ENCODE data around the gene NDE1.
A peak's percentile ranks its signal among the peaks of the same experiment; 100 is the strongest.
"Not testable (repeated sequence)": the region's sequence is repeated elsewhere in the genome, so short reads cannot be mapped to it uniquely, and the experiment has no call there.

The NDE1 gene

GRCh38 chr16:15620611-15621195 is 29.3 kb upstream of the NDE1 start:
- DNase-seq: no peak

DNA sequence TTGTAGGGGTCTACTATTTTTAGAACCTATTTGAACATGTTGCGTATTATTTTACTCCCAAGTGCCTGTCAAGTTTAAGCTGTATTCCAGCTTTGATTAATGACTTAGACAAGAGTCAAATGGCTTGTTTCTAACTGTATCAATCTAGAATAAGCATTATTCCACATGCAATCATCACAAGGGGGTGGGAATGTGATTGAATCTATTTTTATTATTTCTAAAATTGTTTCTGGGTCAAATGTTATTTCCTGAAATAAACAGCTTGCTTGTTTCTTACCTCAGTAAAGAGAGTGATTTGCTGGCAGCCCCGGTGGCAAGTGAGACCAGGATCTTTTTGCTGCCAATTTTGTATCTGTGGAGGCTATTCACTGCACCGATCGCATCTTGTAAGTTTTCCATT is 28.6 kb upstream of the NDE1 start:
- no peak for DNase-seq

DNA sequence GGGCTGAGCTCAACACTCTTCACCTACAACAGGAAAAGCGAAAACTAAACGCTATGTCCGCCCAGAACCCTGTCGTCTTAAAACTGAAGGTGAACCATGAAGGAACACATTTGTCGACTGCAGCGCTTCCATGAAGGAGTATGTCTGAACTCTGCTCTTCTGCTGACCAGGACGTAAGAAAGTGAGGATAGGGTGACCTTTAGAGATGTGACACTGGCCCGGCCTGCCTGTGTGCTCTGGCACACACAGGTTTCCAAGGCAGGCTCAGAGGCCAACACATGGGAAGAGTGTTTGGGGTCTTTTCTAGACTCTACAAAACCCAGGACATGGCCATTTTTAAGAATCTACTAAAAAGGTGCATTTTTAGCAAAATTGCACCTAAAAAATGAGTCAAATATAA is 28.2 kb upstream of the NDE1 start:
- DNase-seq: no peak

DNA sequence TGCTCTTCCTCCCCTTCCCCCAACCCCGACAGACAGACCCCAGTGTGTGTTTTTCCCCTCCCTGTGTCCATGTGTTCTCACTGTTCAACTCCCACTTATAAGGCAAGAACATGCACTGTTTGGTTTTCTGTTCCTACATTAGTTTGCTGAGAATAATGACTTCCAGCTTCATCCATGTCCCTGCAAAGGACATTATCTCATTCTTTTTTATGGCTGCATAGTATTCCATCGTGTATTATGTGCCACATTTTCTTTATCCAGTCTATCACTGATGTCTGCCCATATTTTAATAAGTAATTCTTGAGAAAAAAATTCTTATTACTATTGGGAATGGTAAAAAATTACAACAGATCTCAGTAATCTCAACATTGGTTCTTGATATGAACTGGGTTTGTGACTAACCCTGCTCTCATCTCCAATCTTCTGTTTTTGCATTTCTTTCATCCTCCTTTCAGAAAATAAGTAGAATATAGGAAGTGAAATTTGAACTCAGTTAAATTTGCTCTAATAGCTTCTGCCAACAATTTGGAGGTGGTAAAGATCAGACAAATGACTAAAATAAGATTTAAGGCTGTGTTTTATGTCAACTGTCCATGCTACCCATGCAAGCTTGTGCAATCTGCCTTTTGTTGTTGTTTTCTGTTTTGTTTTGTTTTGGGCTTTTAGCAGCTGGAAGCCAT is 18.2 kb upstream of the NDE1 start:
- DNase-seq: no peak

DNA sequence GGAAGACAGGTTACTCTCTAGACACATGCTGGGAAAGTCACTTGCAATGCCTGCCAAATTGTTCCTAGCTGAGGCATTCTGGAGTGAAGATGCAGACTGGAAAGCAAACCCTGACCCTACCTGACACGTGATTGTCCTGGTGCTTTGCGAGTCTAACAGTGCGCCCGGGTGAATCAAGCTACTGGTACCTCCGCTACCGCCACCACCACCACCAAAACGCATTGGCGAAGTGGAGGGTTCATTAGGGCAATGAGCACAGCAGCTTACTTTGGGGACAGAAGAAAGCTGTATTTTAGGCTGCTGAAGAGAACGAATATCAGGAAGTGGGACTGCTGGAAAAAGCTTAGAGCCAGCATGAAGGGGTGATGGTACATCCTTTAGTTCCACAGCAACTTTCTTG is 14.1 kb upstream of the NDE1 start:
- DNase-seq: no peak

DNA sequence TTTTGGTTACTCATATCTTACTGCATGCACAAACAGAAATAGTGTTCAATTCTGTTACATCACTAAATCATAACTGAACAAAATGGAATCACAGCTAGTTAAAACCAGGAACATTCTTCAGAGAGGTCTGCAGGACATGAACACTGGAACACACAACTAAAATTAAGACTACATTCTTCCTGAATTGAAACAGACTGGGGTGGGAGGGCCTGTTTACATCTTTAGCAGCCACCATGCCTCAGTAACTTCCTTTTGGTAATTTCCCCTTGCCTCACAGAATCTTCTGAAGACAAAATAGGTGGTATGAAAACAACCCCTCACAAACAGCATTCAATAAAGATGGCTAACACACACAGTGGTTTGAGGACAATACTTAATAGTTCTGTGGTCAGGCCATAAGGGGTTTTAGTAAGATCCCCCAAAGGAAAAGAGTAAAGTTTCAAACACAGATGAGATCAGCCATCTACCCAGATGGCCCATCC is 13.6 kb upstream of the NDE1 start:
- no peak for DNase-seq

DNA sequence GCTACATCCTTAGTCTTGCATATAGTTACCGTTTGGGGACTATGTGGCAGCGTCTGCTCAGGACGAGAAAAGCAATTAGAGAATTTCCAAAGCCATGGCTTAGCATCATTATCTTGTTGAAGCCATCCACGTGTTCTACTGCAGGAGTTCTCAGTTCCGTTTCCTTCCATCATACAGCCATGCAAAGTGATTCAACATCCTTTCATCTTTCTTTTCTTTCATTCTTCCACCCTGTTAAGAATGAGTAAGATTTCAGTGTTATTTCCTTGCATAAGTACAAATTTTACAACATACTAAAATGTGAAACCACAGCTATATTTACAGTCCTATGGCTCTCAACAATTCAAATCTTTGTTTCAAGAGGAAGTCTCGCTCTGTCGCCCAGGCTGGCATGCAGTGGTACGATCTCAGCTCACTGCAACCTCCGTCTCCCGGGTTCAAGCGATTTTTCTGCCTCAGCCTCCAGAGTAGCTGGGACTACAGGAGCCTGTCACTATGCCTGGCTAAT is 10.9 kb upstream of the NDE1 start:
- DNase-seq: no peak

- no peak for DNase-seq
Observed at GRCh38 chr16:15640966-15641365, 9.1 kb upstream of the NDE1 start.

- DNase-seq: no peak
Observed at GRCh38 chr16:15641753-15642556, 8.1 kb upstream of the NDE1 start.

DNA sequence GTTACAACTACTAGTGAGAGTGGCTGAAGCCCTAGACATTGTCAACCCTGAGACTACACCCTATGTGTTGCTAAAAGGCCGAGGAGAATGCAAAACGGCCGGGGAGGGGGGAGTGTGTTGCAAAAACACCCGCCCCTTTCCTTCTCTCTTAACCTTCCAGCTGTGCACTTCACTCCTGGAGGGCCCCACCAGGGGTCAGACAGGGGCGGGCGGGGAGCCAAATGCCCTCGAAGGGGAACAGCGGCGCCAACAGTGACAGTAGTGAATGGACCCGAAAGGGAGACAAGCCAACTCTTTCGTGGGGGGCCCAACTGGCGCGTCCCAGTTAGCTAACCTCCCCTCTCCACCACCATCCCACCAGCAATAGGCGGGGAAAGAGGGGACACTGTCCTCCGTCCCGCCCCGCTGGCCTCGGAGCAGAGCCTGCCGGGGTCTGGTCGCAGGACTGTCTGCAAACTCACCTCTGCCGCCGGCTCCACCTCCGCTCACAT is 7.4 kb upstream of the NDE1 start:
- DNase-seq: peak; percentile 28

DNA sequence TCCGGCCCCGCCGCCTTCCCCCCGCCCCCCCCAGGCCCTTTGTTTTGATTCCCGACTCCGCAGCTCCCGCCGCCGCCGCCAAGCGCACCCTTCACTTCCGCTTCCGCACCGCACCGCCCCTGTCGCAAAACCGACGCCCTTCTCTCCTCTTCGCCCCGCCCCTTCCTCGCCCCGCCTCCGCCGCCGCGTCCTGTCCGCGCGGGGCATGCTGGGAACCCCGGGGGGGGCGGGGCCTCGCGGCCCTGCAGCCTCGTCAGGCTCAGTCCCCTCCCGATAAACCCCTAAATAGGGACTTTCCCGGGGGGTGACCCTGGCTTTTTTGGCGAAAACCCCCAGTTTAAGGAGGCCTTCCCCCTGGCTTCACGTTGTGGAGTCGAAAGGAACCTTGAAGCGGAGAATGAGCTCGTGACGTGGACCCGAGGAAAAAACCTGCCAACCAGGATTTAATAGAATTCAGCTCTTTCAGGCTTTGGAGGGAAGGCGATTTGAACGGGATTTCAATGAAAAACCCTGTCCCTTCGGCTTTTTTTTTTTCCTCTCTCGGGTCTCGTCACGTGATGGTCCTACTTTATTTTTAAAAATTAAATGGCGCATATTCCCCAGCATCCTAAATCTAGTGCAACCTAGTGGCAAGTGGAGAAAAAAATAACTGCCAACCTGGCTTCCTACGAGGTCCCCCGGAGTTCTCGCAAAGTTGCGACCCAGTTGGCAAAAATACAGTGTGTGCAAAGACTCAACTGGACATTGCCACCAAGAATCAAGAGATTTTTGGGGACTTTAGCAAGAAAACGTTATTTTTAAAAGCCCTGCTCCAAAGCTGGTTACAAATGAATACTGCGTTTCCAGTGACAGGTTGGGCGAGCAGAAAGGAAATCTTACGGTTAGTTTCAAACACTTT is 6.7 kb upstream of the NDE1 start, which contains the start of gene MARF1:
TSS of gene MARF1 (minus strand) at position 107 of the 898 bp plus-strand sequence. CDS start 3,921 bp downstream, outside the sequence.
- DNase-seq: peak; percentile 96

GRCh38 chr16:15643946-15644250 is 6.1 kb upstream of the NDE1 start:
- no peak for DNase-seq

DNA sequence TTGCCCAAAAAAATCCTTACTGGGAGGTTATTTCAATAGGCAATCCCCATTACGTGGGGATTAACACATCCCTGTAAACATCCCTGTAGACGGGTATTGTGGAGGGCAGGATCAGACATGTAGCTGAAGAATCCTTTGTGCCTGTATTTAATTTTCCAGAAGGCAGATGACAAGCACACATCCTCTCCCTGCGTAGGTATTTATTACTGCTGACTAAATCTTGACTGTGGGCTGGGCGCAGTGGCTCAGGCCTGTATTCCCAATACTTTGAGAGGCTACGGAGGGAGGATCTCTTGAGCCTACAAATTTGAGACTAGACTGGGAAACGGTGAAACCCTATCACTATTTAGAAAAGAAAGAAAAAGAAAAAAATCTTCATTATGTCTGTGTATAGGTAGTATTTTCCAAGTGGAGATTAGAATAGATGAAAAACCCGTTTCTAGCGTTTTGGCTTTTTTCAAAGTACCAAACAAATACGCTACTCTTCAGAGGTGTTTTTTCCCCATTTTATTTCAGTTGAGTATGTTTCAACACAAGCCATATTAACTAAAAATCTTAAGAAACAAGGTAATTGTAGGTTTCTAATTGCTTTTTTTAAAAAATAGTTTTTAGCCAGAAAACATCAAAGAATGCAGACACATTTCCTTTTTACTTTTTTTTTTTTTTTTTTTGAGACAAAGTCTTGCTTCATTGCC is 5.6 kb upstream of the NDE1 start:
- peak; percentile 74 for DNase-seq

DNA sequence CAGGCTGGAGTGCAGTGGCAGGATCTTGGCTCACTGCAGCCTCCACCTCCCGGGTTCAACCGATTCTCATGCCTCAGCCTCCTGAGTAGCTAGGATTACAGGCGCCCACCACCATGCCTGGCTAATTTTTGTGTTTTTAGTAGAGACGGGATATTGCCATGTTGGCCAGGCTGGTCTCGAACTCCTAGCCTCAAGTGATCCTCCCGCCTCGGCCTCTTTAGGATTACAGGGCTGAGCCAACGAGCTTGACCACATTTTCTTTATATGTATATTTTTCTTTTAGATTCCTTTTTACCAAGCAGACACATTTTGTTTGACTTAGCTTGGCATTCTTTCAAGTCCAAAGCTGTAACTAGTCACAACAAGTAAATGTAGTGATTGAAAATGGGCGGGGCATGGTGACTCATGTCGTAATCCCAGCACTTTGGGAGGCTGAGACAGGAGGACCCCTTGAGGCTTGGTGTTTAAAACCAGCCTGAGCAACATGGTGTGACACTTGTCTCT is 5.0 kb upstream of the NDE1 start:
- peak; percentile 89 for DNase-seq

- not testable (repeated sequence) for DNase-seq
Observed at GRCh38 chr16:15646557-15647293, 3.3 kb upstream of the NDE1 start.

DNA sequence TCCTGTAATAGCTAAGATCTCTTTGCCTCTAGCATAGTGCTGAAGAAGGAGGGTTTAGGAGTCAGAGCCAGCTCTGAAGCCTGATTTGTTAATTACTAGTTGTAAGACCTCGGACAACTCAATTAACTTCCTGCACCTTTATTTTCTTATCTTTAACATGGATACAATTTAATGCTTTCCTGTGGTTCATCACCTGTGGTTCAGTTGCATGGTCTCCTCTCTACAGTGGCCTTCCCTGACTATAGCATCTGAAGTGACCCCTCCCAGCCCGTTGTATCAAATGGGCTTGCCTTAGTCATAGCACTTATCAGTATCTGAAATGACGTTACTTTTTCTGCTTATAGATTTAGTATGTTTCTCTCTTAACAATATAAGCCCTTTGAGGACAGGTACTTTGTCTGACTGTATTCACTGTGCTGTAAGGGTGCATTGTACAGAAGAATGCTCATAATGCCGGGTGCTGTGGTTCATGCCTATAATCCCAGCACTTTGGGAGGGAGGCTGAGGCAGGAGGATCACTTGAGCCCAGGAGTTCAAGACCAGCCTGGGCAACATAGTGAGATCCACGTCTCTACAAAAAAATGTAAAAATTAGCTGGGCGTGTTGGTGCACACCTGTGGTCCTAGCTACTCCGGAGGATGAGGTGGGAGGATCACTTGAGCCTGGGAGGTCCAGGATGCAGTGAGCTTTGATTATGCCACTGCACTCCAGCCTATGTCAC is 2.6 kb upstream of the NDE1 start:
- no peak for DNase-seq

- DNase-seq: no peak
Observed at GRCh38 chr16:15648135-15648730, 1.8 kb upstream of the NDE1 start.

DNA sequence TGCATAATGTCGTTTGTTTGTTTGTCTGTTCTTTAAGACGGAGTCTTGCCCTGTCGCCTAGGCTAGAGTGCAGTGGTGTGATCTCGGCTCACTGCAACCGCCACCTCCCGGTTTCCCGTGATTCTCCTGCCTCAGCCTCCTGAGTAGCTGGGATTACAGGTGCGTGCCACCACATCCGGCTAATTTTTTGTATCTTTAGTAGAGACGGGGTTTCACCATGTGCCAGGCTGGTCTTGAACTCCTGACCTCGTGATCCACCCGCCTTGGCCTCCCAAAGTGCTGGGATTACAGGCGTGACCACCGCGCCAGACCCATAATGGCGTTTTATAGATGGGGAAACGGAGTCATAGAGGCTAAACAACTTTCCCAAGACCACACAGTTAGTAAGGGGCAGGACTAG is 734 bp upstream of the NDE1 start:
- DNase-seq: not testable (repeated sequence)

- no peak for DNase-seq
Observed at GRCh38 chr16:15649727-15650018, 372 bp upstream of the NDE1 start.

- DNase-seq: no peak
Observed at GRCh38 chr16:15650698-15651171, 690 bp downstream of the NDE1 start.
